GM20431 (cell line): ENCODE data around the gene FBXL19.

Source experiments
- in situ Hi-C: fragments of 300-500 bp; cut with MseI, MboI; formaldehyde crosslinking; loops from one replicate; pipeline ENCODE4 v1.15.0; 2020; ENCODE audit warnings: low sequenced_read_pairs; ENCODE audit not compliant: unreplicated experiment

Gene FBXL19

DNA sequence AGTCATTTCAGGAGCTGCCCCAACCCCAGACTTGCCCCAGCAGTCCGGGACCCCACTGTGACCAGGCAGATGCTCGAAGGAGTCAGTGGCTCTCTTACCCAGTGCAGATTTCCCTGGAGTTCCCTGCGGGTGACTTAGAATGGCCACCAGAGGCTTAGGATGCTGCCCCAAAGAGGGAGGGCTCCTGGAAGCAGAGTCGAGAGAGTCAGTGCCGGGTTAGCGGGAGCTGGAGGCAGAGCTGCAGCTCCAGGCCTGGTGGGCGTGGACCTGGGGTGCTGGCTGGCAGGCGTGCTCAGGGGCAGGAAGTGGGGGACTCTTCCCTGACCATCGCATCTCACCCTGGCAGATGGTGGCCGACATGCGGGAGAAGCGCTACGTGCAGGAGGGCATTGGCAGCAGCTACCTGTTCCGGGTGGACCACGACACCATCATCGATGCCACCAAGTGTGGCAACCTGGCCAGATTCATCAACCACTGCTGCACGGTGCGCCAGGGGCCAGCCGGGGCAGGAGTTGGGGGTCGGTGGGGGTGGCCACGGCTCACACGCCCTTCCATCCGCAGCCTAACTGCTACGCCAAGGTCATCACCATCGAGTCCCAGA lies 60.0 kb downstream of the FBXL19 start:
- in situ Hi-C loops: loop anchor here (25.0 kb wide), 1 partner anchor 454 kb away; the partner anchor contains the start of genes COX6A2 and ZNF843

GRCh38 chr16:30983898-30984610 lies 60.7 kb downstream of the FBXL19 start:
- in situ Hi-C loops: loop anchor here (25.0 kb wide), 1 partner anchor 453 kb away; the partner anchor contains the start of genes COX6A2 and ZNF843

GRCh38 chr16:30984669-30985400 lies 61.5 kb downstream of the FBXL19 start, which contains the start of gene HSD3B7:
Gene HSD3B7 (plus strand): TSS chr16:30985207. CDS start chr16:30985659, 452 bp downstream.
- in situ Hi-C loops: loop anchor here (25.0 kb wide), 1 partner anchor 452 kb away; the partner anchor contains the start of genes COX6A2 and ZNF843

DNA sequence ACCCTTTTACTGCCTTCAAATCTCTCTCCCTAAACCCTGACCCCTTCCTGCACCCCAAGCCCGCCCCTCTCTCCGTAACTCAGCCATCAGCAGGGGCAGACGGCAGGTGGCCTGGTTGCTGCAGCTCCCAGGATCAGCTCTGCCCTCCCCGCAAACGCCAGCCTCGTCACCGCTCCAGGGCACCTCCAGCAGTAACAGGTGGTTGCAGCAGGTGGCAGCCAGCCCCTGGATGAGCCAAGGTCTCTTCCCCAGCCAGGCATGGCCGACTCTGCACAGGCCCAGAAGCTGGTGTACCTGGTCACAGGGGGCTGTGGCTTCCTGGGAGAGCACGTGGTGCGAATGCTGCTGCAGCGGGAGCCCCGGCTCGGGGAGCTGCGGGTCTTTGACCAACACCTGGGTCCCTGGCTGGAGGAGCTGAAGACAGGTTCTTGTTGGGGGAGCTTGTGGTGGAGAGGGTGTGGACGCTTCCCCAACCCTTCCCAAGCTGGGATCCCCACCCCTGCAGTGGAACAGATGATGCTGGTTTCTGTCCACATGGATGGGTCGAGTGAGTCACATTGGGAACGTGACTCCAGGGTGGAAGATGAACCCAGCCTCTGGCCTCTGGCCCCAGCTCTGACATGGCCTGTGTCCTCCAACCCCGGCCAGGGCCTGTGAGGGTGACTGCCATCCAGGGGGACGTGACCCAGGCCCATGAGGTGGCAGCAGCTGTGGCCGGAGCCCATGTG lies 62.2 kb downstream of the FBXL19 start:
- in situ Hi-C loops: loop anchor here (25.0 kb wide), 1 partner anchor 452 kb away; the partner anchor contains the start of genes COX6A2 and ZNF843

GRCh38 chr16:30986129-30986991 lies 63.0 kb downstream of the FBXL19 start:
- in situ Hi-C loops: loop anchor here (25.0 kb wide), 1 partner anchor 451 kb away; the partner anchor contains the start of genes COX6A2 and ZNF843

GRCh38 chr16:30987581-30988190 lies 64.3 kb downstream of the FBXL19 start:
- in situ Hi-C loops: loop anchor here (25.0 kb wide), 1 partner anchor 450 kb away; the partner anchor contains the start of genes COX6A2 and ZNF843

- in situ Hi-C loops: loop anchor here (25.0 kb wide), 1 partner anchor 448 kb away; the partner anchor contains the start of genes COX6A2 and ZNF843
Measured at GRCh38 chr16:30989469-30990047, 66.2 kb downstream of the FBXL19 start.

GRCh38 chr16:30990105-30990504 lies 66.7 kb downstream of the FBXL19 start:
- in situ Hi-C loops: loop anchor here (25.0 kb wide), 1 partner anchor 447 kb away; the partner anchor contains the start of genes COX6A2 and ZNF843

DNA sequence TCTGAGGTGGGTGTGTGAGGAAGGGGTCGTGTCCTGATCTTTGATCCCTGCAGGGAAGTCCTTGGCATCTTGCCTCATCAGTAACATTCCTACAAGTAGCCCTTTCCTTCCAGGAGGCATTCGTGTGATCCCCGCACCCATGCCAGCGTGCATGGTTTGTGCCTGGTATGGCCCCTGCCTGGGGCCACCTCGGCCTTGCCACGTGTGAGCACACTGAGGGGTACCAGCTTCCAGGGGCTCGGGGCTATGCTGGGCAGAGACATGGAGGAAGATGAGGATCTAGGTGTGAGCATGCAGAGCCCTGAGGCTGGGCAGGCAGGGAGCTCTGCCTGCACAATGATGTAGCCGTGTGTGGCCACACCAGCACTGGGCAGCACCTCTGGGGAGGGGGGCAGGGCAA lies 67.7 kb downstream of the FBXL19 start:
- in situ Hi-C loops: loop anchor here (25.0 kb wide), 1 partner anchor 446 kb away; the partner anchor contains the start of genes COX6A2 and ZNF843

DNA sequence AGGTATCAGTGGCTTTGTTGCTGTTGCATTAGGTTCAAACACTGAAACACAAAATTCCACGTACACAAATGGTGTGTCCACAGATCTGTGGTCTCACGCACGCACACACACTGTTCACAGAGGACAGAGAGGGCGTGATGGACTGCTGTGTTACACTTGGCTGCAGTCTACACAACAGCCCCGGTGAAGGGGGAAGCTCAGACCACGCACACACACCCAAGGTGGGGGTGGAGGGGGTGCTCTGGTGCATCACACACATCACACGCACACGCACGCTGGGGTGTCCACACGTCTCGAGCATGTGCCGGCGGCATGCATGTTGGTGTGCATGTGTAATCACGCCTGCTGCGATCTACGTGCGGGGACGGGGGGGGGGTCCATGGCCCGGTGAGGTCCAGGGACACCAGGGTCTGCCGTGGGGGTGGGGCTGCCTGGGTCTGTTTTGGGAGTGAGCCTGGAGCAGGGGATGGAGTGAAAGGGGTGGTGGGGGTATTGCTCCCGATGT lies 69.0 kb downstream of the FBXL19 start:
- in situ Hi-C loops: loop anchor here (25.0 kb wide), 1 partner anchor 445 kb away; the partner anchor contains the start of genes COX6A2 and ZNF843

DNA sequence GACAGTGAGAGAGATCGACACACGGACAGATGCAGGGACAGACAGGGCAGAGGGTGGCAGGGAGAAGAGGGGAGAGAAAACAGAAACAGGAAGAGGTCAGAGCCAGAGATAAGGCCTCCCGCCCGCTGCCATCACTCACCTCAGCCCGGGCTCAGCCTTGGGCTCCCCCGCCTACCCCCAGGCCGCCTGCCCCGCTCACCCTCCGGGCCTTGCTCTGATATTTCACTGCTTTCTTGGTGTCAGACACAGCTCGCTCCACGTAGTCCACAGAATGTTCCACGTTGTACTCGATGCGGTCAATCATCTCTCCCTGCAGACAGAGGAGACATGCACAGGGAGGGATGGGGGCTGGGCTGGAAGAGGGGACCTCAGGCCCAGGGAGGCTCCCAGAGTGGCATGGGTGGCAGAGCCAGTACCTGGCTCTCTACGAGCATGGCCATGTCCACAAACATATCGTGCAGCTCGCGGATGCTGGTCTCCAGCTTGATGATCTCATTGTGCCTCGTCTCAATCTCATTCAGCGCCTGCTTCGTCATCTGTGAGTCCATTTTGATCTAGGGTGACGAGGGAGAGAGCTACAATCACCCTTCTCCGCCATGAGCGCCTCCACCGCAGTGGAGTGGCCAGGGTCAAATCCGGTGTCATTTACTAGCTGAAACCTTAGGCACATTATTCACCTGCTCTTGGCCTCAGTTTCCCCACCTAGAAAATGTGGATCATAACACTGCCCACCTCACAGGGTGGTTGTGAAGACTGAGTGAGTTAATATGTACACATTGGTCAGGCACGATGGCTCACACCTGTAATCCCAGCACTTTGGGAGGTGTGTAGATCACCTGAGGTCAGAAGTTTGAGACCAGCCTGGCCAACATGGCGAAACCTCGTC lies 69.8 kb downstream of the FBXL19 start:
- in situ Hi-C loops: loop anchor here (25.0 kb wide), 1 partner anchor 444 kb away; the partner anchor contains the start of genes COX6A2 and ZNF843

- in situ Hi-C loops: loop anchor here (25.0 kb wide), 1 partner anchor 441 kb away; the partner anchor contains the start of genes COX6A2 and ZNF843
Measured at GRCh38 chr16:30995927-30996323, 72.6 kb downstream of the FBXL19 start.

DNA sequence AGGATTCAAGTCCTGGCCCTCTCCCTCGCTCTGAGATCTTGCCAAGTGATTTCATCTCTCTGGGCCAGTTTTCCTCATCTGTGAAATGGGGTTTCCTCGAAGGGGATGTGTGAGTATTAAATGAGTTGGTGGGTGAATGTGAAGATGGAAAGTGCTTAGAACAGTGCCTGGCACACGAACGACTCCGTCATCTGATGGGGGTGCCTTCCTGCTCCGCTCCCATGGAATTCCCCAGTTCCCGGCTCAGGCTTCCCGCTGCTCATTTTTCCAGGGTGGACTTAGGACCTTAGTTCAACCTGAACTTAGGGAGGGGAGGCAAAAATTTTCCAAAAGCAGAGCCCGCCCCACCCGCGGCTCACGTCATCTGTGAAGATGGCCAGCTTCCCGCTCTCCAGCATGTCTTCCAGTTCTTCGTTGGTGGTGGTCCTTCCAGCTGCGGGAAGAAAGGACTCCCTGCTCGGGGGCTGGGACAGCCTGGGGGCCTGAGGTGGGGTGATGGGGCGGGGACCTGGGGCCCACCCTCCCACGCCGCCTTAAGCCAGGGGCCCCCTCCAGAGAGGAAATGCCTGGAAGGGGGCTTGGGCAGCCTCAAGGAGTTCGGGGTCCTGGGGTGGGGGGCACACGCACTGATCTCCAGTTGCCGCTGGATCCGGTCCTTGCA lies 73.1 kb downstream of the FBXL19 start:
- in situ Hi-C loops: loop anchor here (25.0 kb wide), 1 partner anchor 441 kb away; the partner anchor contains the start of genes COX6A2 and ZNF843

- in situ Hi-C loops: loop anchor here (25.0 kb wide), 1 partner anchor 440 kb away; the partner anchor contains the start of genes COX6A2 and ZNF843
Measured at GRCh38 chr16:30996985-30997724, 73.8 kb downstream of the FBXL19 start.
